GM19043 (cell line): ENCODE data around the gene CFAP97D1.

ENCODE experiments used
- ATAC-seq: cut with Tn5 transposase; IDR thresholded peaks from one replicate; pipeline ENCODE4 v1.9.1; 2021; ENCODE audit warnings: low read depth; ENCODE audit not compliant: unreplicated experiment

Gene CFAP97D1

GRCh38 chr17:43780135-43780534, at the start of gene CFAP97D1:
Gene CFAP97D1, plus strand, starts transcription at chr17:43780435. Its CDS starts 28 bp downstream, at chr17:43780463.
- no peak for ATAC-seq

GRCh38 chr17:43732958-43733357, 47.3 kb upstream of the CFAP97D1 start:
- no peak for ATAC-seq

- no peak for ATAC-seq
These were observed 46.3 kb upstream of the CFAP97D1 start for GRCh38 chr17:43733956-43734355.

- no peak for ATAC-seq
These were observed 45.9 kb upstream of the CFAP97D1 start for GRCh38 chr17:43734376-43734775.

DNA sequence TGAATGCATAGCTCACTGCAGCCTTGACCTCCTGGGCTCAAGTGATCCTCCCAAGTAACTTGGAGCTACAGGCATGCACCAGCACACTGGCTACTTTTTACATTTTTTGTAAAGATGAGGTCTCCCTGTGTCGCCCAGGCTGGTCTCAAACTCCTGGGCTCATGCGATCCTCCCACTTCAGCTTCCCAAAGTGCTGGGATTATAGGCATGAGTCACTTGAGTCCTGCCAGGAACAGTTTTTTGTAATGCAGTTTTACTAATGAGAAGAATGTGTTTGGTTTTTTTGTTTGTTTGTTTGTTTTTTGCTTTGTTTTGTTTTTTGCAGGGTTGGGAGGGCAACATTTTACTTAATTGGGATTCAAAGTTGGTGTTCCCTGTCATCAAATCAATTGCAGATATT, 43.8 kb upstream of the CFAP97D1 start:
- ATAC-seq = no peak

- no peak for ATAC-seq
These were observed 42.5 kb upstream of the CFAP97D1 start for GRCh38 chr17:43737722-43738121.

DNA sequence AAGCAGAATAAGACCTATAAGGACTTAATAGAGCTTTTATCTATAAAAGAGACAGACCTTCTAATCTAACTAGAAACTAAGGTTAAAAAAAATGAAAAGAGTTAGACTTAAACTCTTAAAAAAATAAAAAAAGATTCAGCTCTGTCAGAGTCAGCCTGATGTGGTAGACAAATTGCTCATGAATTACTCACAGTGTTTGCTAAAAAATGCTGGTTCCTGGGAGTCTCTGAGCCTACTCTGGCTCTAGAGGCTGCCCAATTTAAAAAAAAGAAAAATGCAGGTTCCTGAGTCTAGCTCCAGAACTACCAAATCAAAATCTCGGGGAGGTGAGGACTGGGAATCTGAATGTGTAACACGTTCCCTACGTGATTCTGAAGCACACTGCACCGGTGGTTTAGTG, 39.7 kb upstream of the CFAP97D1 start:
- no peak for ATAC-seq

DNA sequence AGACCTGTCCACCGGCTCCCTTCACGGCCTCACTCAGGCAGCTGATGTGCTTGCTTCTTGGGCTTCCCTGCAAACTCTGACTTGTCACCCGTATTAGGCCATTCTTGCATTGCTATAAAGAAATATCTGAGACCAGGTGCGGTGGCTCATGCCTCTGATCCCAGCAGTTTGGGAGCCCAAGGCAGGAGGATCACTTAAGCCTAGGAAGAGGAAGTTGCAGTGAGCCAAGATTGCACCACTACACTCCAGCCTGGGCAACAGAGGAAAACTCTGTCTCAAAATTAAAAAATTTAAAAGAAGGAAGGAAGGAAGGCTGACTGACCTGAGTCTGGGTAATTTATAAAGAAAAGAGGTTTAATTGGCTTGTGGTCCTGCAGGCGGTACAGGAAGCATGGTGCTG, 38.6 kb upstream of the CFAP97D1 start:
- no peak for ATAC-seq

GRCh38 chr17:43745541-43745940, 34.7 kb upstream of the CFAP97D1 start:
- ATAC-seq = no peak

GRCh38 chr17:43750153-43750552, 30.1 kb upstream of the CFAP97D1 start:
- ATAC-seq = no peak

DNA sequence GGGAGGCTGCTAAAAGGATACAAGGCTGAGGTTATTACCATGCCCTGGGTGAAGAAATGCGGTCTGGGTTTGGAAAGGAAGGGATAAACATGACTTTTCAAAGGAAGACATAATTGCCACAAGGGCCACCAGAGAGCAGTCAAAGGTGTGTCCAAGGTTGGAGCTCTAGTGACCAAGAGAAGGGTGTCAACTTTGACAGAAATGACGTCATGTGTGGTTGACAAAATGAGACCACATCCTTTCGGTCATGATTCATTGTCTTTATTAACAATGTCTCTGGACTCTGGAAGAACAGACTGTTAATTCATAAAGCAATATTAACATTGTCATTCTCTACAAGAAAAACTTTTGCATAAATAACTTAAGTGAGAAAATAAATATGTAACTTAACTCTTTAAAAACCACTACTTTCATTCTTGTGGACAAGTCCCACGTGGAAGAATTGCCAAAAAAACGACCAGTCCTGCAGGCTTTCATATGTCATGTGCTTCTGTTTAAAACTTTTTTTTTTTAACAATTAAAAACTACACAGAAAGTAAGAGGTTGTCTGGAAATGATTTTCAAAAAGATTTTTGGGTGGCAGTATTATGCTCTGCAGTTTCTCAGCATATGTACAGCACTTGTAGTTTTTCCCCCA, 26.6 kb upstream of the CFAP97D1 start:
- no peak for ATAC-seq

- no peak for ATAC-seq
These were observed 25.3 kb upstream of the CFAP97D1 start for GRCh38 chr17:43754947-43755346.

DNA sequence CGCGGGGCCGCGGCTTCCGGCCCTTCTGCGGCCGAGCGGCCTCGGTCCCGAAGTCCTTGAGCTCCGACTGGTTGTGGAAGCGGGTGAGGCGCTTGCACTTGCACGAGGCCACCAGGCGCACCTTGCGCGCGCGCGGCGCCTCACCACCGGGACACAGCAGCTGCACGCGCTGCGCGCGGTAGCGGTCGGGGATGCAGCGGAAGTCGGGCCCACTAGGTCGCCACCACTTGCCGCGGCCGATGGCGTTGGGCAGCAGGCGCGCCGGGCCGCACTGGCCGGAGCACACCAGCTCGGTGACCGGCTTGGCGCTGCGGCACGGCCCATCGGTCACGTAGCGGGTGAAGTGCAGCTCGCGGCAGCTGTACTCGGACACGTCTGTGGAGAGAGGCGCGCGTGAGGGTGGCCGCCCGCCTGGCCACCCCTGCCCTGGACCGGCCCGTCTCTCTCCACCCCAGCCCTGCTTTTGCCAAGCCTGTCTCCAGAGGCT, 24.8 kb upstream of the CFAP97D1 start:
- no peak for ATAC-seq

DNA sequence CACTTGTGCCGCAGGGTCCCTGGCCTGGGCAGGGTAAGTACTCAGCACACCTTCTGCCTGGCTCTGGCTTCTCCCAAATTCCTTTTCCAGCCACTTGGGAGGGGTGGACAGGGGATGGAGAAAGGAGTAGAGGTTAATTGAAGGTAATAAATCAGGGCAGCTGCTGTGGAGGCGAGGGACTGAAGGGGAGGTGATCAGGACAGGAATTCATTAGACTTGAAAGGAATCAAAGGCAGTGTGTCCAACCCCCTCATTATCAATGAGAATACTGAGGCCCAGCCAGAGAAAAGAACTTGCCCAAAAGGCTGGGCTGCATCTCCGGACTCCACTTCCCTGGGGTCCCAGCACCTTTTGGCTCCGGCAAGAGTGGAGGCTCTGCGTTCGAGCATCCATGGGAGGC, 24.0 kb upstream of the CFAP97D1 start:
- ATAC-seq = no peak

DNA sequence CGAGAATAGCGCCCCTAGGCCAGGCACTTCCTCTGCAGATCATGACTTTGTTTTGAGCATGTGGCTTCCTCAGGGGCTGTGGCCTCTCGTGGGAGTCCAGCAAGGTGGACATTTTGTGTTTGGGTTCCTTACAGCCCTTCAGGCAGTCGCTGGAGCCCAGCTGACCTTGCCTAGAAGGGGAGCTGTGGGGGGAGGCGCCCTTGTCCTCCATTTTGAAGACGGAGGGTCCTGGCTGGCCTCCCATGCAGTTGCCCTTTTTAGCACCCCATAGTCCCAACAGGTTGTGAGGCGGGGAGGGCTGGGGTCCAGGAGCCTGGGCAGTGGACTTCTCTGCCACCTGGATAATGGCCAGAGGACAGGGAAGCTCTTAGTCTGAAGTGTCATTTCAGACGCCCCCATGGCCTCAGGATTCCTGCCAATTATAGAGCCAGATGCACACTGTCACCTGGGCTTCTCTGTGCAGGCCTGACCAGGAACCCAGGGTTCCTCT, 23.0 kb upstream of the CFAP97D1 start:
- ATAC-seq = no peak

- ATAC-seq = no peak
These were observed 22.1 kb upstream of the CFAP97D1 start for GRCh38 chr17:43758086-43758485.

GRCh38 chr17:43758497-43759174, 21.6 kb upstream of the CFAP97D1 start, which contains the start of gene SOST:
Gene SOST, minus strand, starts transcription at chr17:43758791. Its CDS starts 50 bp downstream, at chr17:43758741.
- no peak for ATAC-seq

DNA sequence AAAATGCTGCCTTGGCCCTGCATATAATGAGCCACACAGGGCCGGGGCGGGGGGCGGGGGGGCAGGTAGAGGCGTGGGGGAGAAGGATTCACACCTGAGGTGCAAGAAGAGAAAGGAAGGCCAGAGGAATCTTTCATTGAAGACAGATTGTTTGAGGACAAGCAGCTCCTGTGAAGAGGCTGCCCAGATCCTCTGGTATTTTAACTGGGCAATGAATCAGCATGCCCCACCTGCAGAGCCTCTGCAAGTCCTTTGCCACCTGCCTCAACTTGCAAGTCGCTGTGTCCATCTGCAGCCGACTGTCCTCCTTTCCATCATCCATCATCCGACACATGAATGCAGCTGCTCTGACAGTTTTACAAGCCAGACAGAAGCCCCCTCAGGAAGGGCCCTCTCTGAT, 20.4 kb upstream of the CFAP97D1 start:
- no peak for ATAC-seq

DNA sequence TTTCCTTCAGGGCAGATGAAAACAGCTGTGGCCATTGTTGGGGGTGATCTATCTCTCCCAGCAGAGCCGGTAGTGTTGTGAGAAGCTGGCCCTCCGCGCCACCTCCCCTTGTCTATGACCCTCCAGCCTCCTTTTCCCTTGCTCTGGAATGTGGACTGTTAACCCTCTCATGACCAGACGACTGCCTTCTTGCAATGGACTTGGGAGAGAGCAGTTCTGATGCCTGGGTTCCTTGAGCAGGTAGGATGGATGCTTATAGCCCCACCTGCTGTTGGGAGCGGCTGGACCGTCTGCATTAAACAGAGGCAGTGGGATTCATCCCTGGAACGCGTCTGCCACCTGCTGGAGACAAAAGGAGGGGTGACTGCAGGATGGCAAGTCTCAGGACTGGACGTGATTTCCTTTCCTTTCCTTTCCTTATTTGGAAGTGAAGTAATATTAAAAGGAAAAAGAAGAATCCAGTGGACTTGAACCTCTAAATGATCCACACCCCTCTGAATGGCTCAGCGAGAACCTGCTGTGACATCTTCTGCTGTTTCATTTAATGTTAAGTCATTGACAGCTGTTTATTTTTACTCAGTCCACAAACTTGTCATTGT, 19.9 kb upstream of the CFAP97D1 start:
- ATAC-seq = no peak

DNA sequence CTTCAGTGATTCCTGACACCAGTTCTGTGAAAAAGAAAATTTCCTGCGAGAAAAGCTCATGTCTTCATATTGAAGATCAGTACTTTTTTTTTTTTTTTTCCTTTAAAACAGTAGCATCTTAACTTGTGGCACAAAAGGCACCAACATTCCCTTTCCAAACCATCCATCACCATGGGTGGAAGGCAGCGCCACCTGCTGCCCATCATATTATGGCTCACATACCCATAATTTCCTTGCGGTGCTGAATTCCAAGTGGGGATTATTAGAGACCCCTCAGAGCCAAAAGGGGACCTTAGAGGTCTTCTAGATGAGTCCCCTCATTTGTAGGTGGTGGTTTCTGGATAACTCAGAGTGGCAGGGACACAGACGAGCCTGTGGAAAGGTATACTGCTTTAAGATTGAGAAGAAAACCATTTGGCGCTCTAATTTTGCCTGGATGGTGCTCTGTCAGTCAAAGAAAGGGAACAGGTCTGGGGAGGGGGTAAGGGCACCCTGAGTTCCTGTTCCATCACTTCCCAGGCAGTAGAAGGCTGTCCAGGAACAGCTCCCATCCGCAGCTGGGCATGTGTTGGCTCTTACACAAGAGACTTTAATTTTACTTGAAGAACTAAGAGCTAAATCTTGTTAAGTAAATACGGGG, 13.7 kb upstream of the CFAP97D1 start:
- ATAC-seq = no peak

GRCh38 chr17:43767053-43767712, 13.1 kb upstream of the CFAP97D1 start:
- no peak for ATAC-seq
